Measurements from ENCODE around the gene RAD18. TPM values are rescaled to one million over a fixed set of nuclear protein-coding genes. Genes with fewer than 3 reads are reported as not detected.

RAD18 gene
- total RNA-seq, 1 donor from 2014 or later, result 10.0 TPM

DNA sequence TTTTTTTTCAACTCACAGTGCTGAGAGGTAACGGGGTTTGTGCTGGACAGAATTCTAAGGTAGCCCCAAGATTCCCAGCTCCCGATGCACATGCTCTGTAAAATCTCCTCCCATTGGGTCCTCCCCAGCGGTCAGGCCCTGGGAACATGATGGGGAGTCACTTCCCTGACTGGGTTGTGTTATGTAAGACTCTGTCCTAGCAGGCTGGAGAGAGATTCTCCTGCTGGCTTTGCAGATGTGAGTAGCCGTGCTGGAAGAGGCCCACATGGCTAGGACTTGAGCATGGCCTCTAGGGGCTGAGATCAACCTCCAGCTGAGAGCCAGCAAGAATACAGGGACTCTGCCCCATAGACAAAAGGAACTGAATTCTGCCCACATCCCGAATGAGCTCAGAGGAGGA lies 110.2 kb downstream of the RAD18 start:
- no peak overlapping the region for H3K4me3 ChIP-seq (ENCODE audit: low read depth, low read length)
- TF ChIP-seq, protein P1, sequence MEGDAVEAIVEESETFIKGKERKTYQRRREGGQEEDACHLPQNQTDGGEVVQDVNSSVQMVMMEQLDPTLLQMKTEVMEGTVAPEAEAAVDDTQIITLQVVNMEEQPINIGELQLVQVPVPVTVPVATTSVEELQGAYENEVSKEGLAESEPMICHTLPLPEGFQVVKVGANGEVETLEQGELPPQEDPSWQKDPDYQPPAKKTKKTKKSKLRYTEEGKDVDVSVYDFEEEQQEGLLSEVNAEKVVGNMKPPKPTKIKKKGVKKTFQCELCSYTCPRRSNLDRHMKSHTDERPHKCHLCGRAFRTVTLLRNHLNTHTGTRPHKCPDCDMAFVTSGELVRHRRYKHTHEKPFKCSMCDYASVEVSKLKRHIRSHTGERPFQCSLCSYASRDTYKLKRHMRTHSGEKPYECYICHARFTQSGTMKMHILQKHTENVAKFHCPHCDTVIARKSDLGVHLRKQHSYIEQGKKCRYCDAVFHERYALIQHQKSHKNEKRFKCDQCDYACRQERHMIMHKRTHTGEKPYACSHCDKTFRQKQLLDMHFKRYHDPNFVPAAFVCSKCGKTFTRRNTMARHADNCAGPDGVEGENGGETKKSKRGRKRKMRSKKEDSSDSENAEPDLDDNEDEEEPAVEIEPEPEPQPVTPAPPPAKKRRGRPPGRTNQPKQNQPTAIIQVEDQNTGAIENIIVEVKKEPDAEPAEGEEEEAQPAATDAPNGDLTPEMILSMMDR (conservative IDR thresholded peaks at IDR 0.05; ENCODE audit: low read depth, low read length), result no peak
- DNase-seq (ENCODE audit: low read depth), result no peak

DNA sequence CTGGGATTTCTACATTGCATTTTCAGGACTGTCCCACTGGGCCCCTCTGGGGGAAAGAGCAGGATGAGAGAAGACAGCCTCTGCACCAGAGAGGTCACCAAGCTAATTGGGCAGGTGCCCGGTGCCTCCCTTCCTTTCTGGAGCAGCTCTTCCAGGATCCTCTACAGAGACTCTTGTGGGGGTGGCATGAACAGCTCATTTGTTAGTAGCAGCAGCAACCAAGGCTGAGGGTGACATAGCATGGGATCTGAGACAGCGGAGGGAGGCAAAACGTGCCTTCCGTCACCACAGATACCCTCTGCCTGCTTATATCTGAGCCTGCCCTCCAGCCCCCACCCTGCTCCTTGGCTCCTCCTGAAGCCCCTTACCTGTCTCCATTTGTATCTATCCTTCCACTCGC lies 110.8 kb downstream of the RAD18 start:
- H3K4me3 ChIP-seq (ENCODE audit: low read depth, low read length), result no peak overlapping the region
- TF ChIP-seq, protein P1 (conservative IDR thresholded peaks at IDR 0.05; ENCODE audit: low read depth, low read length), result no peak
- no peak for DNase-seq (ENCODE audit: low read depth)

DNA sequence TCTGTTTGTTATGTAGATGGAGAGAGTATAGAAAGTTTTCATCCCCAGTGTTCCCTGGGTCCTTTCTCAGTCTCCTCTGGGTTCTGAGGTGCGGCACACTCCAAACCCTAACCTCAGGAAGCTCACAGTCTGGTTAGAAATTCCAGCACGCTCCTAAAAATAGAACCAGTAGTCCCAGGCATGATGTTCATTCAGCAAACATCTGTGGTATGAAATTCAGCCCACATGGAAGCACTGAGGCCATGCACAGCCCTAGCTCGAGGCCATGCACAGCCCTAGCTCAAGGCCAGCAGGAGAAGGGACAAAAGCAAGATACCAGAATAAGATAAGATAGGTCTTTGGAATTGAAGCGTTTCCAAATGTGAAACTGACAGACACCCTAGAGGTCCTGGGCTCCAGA lies 111.6 kb downstream of the RAD18 start:
- DNase-seq (ENCODE audit: low read depth), result no peak

DNA sequence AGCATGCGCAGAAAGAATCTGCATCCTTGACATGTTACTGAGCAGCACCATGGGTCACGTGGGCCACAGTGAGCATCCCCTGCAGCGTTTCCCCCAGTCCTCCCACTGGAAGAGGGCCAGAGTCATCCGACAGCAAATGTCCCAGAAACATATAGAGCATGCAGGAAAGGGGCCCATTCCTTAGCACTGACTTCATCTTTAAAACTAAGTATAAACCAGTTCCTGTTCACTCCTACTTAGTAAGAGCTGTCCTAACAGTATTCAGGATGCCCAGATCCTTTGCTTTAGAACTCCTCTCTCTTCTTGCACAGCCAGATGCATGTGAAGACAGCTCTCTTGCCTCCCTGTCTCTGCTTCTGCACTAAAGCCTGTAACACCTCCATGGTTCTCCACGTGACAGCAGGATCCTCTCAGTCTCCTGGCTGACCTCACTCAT lies 114.6 kb downstream of the RAD18 start:
- no peak for DNase-seq (ENCODE audit: low read depth)
- no peak overlapping the region for H3K4me3 ChIP-seq (ENCODE audit: low read depth, low read length)
- TF ChIP-seq, protein P1 (conservative IDR thresholded peaks at IDR 0.05; ENCODE audit: low read depth, low read length), result no peak

More for the DNA sequence above, 111.6 kb downstream of the RAD18 start:
- no peak overlapping the region for H3K4me3 ChIP-seq (ENCODE audit: low read depth, low read length)
- TF ChIP-seq, protein P1 (conservative IDR thresholded peaks at IDR 0.05; ENCODE audit: low read depth, low read length), result no peak

DNA sequence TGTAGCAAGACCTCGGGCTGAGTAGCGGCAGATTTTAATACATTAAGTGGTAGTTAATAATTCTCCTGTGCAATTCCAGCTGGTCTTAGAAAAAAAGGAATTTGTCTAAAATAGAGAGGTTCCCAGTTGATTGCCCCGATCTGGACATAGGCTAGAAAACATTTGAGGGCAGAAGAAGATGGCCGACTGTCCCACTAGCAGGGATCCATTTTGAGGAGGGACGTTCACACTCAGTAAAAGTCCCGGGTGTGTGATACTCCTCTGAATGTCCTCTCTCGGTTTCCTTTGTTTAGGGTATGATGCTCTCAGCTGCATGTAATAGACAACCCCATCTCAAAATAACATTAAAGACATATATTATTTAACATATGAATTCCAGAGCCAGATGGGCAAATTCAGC lies 116.0 kb downstream of the RAD18 start:
- TF ChIP-seq, protein P1 (conservative IDR thresholded peaks at IDR 0.05; ENCODE audit: low read depth, low read length), result no peak
- H3K4me3 ChIP-seq (ENCODE audit: low read depth, low read length), result no peak overlapping the region
- no peak for DNase-seq (ENCODE audit: low read depth)

DNA sequence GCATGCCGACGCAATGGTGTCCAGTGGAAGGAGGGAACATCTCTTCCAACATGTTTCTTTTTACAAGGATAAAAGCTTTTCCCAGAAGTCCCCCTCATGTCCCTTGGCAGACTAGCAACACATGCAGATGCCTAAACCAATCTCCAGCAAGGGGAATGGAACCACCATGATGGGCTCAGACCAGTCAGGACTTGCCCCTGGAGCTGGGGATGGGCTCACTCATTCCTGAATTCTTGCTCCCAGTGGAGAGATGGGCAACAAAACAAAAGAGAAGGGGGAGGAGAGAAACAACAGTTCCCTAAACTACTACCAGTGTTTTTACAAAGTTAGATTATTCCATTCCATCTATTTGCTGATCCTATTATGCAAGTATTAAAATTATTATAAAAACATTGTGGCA lies 117.1 kb downstream of the RAD18 start:
- TF ChIP-seq, protein P1 (conservative IDR thresholded peaks at IDR 0.05; ENCODE audit: low read depth, low read length), result no peak
- no peak overlapping the region for H3K4me3 ChIP-seq (ENCODE audit: low read depth, low read length)
- no peak for DNase-seq (ENCODE audit: low read depth)

DNA sequence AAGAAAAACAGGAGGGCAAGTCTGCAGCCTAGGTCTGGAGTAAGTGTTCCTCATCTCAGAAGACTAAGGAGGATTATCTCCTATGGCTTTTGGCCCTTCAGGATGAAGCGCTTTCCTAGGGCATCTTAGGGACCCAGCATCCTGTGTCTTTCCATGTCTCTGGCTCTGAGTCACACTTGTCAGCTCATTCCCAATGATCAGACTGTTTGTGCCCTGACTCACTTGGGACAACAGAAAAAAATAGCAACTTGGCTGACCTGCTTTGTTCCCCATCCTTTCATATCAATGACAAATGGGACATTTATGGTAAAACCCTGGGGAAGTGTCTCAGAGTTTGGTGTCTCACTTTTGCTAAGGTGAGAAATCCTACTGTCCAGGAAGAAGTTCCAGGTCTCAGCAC lies 117.6 kb downstream of the RAD18 start:
- no peak for DNase-seq (ENCODE audit: low read depth)

More for the DNA sequence above, 117.6 kb downstream of the RAD18 start:
- H3K4me3 ChIP-seq (ENCODE audit: low read depth, low read length), result no peak overlapping the region
- TF ChIP-seq, protein P1 (conservative IDR thresholded peaks at IDR 0.05; ENCODE audit: low read depth, low read length), result no peak

All from epithelial cell of proximal tubule (primary cell).